Anterior cingulate cortex (tissue), 58 donors: ENCODE data around the gene ASXL2.
"Not testable (repeated sequence)": the region's sequence is repeated elsewhere in the genome, so short reads cannot be mapped to it uniquely, and the experiment has no call there.

ENCODE experiments used
- DNase-seq, 58 donors: peaks; one replicate each; lab custom pipeline; 2025; lab: John Stamatoyannopoulos, UW

ASXL2 gene

DNA sequence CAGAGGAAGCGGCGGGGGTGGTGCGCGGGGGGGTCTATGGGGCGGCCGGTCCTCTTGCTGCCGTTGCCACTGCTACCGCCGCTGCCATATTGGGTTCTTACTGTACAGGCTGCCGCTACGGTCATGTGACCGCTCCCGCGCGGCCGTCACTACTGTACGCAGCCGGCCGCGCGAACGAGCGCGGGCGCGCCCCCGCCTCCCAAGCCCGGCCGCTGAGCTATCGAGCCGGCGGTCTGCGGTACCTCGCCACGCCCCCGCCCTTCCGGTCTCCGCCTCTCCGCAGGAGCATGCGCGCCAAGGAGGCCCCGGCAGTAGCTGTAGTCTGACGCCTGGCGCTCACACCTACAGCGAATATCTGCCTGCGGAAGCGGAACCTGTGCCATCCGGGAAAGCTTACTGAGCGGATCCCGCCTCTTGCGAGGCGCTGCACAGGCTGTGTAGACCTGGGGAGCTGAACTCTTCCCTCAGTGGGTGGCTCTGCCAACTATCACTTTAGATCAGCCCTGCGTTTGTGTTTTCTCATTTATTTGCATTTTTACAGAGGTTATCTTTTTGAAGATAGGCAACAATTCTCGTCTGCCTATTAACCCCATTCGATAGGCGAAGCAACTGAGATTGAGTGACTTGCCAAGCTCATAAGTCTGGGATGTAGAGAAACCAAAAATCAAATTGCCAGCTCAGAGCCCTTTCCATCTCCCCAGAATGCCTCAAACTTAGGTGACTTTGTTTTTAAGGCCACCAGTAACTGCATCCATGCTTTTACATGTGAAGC, at the start of gene ASXL2:
Gene ASXL2 (minus strand): TSS at position 127 of the 772 bp plus-strand sequence. CDS start 265 bp downstream, outside the sequence.
- peak; percentile 73 to 98 (median 95) for DNase-seq

DNA sequence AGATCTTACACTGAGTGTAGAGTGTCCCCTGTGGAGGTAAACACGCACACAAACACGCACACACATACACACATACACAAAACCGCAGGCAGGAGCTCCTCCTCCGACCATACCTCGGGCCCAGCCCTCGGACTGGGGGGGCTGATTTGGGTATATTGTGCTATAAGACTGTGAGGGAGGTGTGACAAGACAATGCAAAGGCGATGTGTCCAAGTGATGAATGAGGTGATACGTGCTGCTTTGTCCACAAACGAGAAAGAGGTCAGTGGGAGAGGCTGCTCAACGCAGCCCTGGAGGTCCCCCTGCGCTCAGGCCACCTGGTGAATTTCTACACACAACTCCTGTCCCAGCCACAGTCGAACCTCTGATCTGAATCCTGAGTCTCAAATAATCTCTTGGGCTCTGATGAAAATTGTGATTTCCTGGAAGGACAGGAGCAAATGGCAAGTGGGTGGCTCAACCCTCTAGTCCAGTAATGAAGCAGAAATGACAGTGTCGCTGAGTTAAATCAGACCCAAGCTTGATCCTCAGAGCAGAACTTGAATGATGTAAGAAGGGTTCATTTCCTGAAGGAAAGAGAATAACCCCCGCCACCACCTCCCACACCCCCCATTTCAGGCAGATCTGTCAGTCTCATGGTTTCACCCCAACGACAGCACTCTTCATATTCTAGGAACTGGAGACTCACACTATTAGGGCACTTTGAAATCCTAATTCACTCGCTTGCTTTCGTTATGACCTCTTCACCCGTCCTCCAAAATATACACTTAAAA, 48.9 kb upstream of the ASXL2 start:
- no peak for DNase-seq

DNA sequence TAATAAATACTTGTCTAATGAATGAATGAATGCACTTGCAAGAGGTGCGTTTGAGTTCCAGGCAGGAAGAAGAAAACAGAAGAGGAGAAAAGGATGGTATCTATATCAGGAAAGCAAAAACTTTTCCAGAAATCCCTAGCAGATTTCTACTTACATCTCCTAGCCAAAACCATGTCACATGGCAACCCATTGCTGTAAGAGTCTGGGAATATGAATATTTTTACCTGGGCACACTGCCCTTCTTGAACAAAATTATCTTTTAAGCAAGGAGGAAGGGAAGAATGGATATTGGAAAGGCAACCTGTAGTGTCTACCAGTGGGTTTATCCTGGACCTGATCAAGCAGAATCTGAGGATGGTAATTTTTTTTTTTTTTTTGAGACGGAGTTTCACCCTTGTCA, 44.2 kb upstream of the ASXL2 start:
- no peak for DNase-seq

DNA sequence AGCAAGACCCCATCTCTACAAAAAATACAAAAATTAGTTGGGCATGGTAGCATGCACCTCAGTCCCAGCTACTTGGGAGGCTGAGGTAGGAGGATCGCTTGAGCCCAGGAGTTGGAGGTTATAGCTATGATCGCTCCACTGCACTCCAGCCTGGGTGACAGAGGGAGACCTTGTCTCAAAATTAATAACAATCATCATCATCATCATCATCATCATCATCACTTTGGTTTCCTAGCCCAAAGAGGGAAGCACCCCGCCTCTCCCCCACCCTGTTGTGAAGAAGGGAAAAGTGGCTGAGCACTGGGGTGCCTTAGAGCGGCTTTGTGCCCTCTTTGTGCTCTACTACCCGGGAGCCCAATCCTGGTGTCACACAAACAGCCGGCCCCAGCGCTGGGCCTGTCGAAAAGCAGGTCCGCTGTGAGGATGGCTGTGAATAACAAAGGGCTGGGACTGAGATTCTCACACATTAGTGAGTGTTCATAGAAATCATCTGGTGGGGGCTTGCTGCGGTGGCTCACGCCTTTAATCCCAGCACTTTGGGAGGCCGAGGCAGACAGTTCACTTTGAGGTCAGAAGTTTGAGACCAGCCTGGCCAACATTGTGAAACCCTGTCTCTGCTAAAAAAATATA, 42.6 kb upstream of the ASXL2 start:
- no peak for DNase-seq

DNA sequence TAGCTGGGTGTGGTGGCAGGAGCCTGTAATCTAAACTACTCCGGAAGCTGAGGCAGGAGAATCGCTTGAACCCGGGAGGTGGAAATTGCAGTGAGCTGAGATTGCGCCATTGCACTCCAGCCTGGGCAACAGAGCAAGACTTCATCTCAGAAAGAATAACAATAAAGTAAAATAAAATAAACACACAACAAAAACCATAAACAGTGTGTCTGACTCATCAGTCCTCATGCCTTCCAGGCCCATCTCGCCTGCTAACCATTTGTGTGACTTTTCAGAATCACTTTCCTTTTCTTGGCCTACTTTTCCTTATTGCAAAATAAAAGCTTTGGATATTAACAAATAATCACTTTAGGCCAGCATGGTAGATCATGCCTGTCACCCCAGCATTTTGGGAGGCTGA, 42.0 kb upstream of the ASXL2 start:
- no peak for DNase-seq

DNA sequence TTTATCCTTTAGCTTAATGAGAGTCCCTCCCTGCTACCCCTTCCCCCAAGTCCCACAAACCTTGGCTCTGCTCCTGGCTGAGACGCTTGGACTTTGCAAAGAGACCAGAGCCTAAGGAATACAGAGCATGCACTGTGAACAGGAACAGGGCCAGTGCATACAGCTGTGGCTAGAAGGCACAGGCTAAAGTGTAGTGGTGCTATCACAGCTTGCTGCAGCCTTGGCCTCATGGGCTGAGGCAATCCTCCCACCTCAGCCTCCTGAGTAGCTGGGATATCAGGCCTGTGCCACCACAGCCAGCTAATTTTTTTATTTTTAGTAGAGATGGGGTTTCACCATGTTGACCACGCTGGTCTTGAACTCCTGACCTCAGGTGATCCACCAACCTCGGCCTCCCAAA, 39.5 kb upstream of the ASXL2 start:
- no peak for DNase-seq

DNA sequence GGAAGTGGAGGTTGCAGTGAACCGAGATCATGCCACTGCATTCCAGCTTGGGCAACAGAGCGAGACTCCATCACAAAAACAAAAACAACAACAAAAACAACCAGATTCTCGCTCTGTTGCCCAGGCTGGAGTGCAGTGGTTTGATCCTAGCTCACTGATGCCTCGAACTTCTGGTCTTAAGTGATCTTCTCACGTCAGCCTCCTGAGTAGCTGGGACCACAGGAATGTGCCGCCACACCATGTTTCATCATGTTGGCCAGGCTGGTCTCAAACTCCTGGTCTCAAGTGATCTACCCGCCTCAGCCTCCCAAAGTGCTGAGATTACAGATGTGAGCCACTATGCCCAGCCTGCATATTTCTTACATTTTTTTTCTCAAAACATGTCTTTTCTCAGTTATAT, 39.1 kb upstream of the ASXL2 start:
- DNase-seq, result not testable (repeated sequence)

DNA sequence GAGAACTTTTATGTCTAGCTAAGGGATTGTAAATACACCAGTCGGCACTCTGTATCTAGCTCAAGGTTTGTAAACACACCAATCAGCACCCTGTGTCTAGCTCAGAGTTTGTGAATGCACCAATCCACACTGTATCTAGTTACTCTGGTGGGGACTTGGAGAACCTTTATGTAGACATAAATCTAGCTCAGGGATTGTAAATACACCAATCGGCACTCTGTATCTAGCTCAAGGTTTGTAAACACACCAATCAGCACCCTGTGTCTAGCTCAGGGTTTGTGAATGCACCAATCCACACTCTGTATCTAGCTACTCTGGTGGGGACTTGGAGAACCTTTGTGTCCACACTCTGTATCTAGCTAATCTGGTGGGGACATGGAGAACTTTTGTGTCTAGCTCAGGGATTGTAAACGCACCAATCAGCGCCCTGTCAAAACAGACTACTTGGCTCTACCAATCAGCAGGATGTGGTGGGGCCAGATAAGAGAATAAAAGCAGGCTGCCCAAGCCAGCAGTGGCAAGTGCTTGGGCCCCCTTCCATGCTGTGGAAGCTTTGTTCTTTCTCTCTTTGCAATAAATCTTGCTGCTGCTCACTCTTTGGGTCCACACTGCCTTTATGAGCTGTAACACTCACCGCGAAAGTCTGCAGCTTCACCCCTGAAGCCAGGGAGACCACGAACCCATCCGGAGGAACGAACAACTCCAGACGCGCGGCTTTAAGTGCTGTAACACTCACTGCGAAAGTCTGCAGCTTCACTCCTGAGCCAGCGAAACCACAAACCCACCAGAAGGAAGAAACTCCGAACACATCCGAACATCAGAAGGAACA, 37.9 kb upstream of the ASXL2 start:
- not testable (repeated sequence) for DNase-seq

DNA sequence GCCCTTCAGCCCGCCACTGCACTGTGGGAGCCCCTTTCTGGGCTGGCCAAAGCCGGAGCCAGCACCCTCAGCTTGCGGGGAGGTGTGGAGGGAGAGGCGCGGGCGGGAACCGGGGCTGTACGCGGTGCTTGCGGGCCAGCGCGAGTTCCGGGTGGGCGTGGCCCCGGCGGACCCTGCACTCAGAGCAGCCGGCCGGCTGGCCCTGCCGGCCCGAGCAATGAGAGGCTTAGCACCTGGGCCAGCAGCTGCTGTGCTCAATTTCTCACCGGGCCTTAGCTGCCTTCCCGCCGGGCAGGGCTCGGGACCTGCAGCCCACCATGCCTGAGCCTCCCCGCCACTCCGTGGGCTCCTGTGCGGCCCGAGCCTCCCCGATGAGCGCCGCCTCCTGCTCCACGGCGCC, 37.1 kb upstream of the ASXL2 start:
- not testable (repeated sequence) for DNase-seq

DNA sequence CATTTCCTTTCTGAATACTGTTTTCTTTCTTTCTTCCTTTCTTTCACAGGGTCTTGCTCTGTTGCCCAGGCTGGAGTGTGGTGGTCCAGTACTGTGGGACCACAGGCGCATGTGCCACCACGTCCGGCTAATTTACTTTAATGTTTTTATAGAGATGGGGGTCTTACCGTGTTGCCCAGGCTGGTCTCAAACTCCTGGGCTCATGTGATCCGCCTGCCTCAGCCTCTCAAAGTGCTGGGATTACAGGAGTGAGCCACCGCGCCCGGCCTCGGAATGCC, 35.3 kb upstream of the ASXL2 start:
- DNase-seq, result not testable (repeated sequence)

DNA sequence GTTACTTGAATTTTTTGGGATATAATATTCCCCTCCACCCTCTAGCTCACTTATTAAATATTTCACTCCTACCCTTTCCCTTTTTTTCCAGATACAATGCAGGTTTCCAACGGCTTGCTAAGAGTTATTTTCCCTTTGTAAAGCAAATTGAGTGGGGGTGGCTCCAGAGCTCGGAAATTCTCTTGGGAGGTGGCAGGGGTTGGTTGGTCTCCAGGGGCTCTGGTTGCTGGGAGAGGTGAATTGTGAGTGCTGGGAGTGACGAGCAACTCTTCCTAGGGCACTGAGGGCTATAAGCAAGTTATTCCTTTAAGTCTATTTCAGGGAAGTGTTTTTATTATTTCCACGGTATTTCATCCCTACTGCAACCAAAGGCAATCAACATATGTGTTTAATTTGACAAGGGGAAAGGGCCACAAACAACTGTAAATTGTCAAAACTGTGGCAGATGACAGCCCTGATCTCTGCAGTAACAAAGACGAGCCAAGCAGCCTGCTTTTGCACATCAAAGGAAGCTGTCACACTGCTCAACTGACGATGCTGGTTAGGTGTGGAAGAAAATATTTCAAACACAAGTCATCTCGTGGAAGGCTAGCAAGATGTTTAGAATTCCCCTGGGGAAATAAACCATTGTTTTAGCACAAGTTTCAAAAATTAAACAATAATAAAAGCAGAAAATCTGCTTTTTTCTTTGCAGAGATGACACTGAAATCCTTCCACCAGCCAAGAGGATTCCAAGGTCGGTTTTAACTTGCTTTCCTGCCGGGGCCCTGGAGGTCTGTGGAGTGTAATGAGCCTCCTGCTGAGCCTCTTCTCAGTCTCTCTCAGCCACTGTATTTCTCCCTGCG, 34.8 kb upstream of the ASXL2 start:
- peak in 2 of 58 donors; percentile 1 to 32 for DNase-seq

DNA sequence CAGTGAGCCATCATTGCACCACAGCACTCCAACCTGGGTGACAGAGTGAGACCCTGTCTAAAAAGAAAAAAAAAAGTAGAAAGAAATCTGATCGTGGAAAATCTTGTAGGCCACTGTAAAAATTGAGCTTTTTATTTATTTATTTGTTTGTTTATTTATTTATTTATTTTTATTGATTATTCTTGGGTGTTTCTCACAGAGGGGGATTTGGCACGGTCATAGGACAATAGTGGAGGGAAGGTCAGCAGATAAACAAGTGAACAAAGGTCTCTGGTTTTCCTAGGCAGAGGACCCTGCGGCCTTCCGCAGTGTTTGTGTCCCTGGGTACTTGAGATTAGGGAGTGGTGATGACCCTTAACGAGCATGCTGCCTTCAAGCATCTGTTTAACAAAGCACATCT, 31.3 kb upstream of the ASXL2 start:
- not testable (repeated sequence) for DNase-seq

DNA sequence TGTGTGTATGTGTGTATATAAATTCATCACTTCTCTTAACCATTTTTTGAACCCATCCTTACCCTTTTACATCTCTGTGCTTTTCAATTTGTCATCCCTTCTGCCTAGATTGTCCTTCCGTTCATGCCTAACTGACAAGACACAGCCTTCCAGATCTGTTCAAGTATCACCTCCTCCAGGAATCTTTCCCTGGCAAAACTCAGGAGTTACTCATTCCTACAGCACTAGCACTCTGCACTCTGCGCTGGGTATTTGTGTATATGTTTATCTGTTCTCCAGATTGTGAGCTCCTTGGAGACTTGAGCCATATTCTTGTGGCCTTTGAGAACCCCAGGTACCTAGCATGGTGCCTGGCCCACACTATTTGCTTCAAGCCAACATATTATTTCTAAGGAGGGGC, 26.8 kb upstream of the ASXL2 start:
- DNase-seq, result no peak

DNA sequence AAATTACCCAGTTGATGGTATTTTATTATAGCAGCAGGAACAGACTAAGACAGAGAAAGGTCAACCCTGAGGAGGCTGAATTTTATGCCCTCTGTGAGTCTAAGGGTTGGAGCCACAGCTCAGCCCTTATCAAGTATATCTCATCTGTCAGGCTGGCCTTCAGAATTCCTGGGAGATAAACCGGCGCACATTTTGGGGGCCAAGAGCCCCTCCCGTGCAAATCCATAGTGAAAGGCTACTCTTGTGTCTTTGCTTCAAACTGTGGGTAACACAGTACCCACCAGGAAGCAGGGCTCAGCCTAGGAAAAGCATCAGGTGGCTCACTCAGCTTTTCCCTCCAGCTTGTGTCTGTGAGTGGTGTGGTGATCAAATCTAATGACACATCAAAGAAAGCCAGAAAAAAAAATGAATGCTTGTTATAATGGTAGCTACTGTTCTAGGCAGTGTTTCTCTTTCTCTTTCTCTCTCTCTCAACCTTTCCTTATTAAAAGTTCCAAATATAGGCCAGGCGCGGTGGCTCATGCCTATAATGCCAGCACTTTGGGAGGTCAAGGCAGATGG, 25.0 kb upstream of the ASXL2 start:
- DNase-seq, result no peak

DNA sequence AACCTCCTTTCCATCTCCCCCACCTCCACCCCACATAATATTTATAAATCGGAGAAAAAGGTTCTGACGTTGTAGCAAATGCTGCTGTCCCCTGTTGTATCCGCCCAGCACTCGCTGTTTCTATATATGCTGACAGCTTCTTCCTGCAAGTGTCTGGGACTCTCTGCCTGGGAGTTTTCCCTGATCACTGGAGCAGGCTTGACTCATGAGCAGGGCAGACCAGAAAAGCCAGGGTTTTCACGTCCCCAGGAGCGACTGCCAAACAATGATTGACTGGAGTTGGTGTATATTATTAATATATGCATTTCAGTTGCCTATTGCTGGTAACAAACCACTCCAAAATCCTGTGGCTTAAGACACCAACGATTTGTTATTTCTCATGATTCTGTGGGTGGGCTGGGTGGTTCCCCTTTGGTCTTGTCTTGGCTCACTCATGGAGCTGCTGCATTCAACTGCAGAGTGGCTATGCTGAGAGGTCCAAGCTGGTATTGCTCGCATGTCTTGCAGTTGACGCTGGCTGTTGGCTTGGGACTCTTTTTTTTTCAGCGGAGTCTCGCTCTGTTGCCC, 21.2 kb upstream of the ASXL2 start:
- no peak for DNase-seq

DNA sequence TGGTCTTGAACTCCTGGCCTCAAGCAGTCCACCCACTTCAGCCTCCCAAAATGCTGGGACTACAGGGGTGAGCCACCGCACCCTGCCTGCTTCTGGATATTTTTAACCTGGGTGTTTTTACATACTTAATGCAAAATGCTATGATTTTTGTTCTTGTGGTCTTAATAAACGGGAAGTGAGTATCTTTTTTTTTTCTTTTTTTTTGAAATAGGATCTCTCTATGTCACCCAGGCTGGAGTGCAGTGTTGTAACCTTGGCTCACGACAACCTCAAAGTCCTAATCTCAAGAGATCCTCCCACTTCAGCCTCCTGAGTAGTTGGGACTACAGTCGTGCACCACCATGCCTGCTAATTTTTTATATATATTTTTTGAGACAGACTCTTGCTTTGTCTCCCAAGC, 19.2 kb upstream of the ASXL2 start:
- no peak for DNase-seq

DNA sequence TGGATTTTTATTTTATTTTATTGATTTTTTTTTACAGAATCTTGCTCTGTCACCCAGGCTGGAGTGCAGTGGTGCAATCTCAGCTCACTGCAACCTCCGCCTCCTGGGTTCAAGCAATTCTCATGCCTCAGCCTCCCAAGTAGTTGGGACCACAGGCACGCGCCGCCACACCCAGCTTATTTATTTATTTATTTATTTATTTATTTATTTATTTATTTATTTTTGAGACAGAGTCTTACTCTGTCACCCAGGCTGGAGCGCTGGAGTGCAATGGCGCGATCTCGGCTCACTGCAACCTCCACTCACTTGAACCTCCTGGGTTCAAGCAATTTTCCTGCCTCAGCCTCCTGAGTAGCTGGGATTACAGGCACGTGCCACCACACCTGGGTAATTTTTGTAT, 18.0 kb upstream of the ASXL2 start:
- DNase-seq, result not testable (repeated sequence)

DNA sequence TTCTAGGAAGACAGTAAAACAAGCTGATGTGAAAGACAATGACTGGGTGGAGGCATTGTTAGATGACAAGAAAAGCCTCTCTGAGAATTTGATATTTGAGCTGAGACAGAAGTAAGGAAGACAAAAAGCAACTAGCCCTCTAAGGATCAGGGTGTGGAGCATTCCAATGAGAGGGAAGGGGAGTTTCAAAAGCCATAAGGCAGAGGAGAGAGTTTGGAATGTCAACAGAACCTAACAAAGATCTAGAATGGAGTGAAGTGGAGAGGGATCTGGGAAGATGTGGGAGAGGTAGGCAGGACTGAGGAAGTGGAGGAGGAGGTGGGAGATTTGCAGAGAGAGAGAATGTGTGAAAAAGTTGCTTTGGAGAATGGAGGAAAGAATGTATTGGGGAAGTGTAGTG, 17.3 kb upstream of the ASXL2 start:
- DNase-seq, result peak in 2 of 58 donors; percentile 11 to 14

DNA sequence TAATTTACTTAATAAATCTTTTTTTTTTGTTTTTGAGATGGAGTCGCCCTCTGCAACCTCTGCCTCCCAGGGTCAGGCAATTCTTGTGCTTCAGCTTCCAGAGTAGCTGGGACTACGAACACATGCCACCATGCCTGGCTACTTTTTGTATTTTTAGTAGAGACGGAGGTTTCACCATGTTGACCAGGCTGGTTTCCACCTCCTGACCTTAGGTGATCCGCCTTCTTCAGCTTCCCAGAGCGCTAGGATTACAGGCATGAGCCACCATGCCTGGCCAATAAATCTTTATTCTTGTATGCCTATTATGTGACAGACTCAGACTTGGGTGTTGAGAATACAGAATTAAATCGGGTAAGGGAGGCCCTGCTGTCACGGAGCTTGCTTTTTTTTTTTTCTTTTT, 16.7 kb upstream of the ASXL2 start:
- DNase-seq, result no peak
